Stimulated activated CD4-positive, alpha-beta T cell treated with anti-CD3 and anti-CD28 coated beads, Interleukin-1b, Interleukin-23, amount 100 ng/mL, for 24 hours (primary cell): ENCODE results near the gene MAGEA6.
"Not testable (repeated sequence)": the region's sequence is repeated elsewhere in the genome, so short reads cannot be mapped to it uniquely, and the experiment has no call there.

Source experiments
- DNase-seq, 4 experiments: peaks; one replicate each; pipeline ENCODE4 v3.0.0-alpha.2; 2020; ENCODE audit warnings: low read depth in 4 of 4, low spot score in 1 of 4

The MAGEA6 gene

DNA sequence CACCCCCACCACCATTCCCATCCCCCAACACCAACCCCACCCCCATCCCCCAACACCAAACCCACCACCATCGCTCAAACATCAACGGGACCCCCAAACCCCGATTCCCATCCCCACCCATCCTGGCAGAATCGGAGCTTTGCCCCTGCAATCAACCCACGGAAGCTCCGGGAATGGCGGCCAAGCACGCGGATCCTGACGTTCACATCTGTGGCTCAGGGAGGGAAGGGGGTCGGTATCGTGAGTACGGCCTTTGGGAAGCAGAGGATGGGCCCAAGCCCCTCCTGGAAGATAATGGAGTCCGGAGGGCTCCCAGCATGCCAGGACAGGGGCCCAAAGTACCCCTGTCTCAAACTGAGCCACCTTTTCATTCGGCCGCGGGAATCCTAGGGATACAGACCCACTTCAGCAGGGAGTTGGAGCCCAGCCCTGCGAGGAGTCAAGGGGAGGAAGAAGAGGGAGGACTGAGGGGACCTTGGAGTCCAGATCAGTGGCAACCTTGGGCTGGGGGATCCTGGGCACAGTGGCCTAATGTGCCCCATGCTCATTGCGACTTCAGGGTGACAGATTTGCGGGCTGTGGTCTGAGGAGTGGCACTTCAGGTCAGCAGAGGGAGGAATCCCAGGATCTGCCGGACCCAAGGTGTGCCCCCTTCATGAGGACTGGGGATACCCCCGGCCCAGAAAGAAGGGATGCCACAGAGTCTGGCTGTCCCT is 35.2 kb downstream of the MAGEA6 start:
- DNase-seq, result not testable (repeated sequence)

DNA sequence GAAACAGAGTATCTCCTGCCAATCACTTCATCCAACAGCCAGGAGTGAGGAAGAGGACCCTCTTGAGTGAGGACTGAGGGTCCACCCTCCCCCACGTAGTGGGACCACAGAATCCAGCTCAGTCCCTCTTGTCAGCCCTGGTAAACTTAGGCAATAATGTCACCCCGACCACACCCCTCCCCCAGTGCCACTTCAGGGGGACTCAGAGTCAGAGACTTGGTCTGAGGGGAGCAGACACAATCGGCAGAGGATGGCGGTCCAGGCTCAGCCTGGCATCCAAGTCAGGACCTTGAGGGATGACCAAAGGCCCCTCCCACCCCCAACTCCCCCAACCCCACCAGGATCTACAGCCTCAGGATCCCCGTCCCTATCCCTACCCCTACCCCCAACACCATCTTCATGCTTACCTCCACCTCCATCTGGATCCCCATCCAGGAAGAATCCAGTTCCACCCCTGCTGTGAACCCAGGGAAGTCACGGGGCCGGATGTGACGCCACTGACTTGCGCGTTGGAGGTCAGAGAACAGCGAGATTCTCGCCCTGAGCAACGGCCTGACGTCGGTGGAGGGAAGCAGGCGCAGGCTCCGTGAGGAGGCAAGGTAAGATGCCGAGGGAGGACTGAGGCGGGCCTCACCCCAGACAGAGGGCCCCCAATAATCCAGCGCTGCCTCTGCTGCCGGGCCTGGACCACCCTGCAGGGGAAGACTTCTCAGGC is 36.1 kb downstream of the MAGEA6 start, which contains the start of the genes CSAG1 and MAGEA12:
TSS of gene CSAG1 (minus strand) at position 461 of the 715 bp plus-strand sequence. CDS start 1,261 bp downstream, outside the sequence.
TSS of gene MAGEA12 (plus strand) at position 497 of the 715 bp plus-strand sequence. CDS start 2,405 bp downstream, outside the sequence.
- no peak for DNase-seq

DNA sequence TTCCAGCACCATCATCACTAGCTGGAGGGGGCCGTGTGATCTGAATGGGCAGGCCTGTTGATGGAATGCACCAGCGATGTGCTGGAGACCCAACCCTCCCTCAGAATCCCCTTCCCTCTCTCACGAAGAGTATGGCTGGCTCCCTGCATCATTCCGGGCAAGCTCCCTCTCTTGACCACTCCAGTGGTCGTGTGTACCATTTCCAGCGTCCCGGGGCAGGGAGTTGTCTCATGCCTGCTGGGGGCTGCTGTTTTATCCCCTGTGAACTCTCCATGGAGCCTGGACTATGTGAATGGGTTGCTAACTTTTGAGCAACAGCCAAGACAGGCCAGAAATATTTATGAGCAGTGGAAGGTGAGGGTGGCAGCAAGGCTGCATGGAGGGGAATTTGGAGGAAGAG is 44.1 kb downstream of the MAGEA6 start:
- DNase-seq, result no peak
